Measurements from ENCODE around the gene PDLIM5. TPM values are rescaled to one million over a fixed set of nuclear protein-coding genes. Genes with fewer than 3 reads are reported as not detected.
"Not testable (repeated sequence)": the region's sequence is repeated elsewhere in the genome, so short reads cannot be mapped to it uniquely, and the experiment has no call there.

Gene PDLIM5
- total RNA-seq, 1 donor from 2014 or later = 112 TPM

- DNase-seq = no peak
Observed at GRCh38 chr4:94654714-94655113, 203.0 kb downstream of the PDLIM5 start.

GRCh38 chr4:94660614-94661013, 208.9 kb downstream of the PDLIM5 start:
- no peak for DNase-seq

GRCh38 chr4:94665021-94665420, 213.3 kb downstream of the PDLIM5 start:
- not testable (repeated sequence) for DNase-seq

GRCh38 chr4:94665500-94666404, 214.0 kb downstream of the PDLIM5 start:
- no peak for DNase-seq

GRCh38 chr4:94668724-94669123, 217.0 kb downstream of the PDLIM5 start:
- no peak for DNase-seq

- DNase-seq = peak; percentile 17
Observed at GRCh38 chr4:94669672-94670664, 218.2 kb downstream of the PDLIM5 start.

- no peak for DNase-seq
Observed at GRCh38 chr4:94671113-94671512, 219.4 kb downstream of the PDLIM5 start.

GRCh38 chr4:94673961-94674360, 222.2 kb downstream of the PDLIM5 start:
- DNase-seq = no peak

- DNase-seq = no peak
Observed at GRCh38 chr4:94676970-94677369, 225.2 kb downstream of the PDLIM5 start.

GRCh38 chr4:94678896-94679295, 227.2 kb downstream of the PDLIM5 start:
- DNase-seq = no peak

GRCh38 chr4:94680176-94680862, 228.6 kb downstream of the PDLIM5 start:
- DNase-seq = no peak

- no peak for DNase-seq
Observed at GRCh38 chr4:94686086-94686485, 234.3 kb downstream of the PDLIM5 start.

- DNase-seq = no peak
Observed at GRCh38 chr4:94689155-94689860, 237.6 kb downstream of the PDLIM5 start.

GRCh38 chr4:94690851-94691254, 239.1 kb downstream of the PDLIM5 start:
- no peak for DNase-seq

- DNase-seq = no peak
Observed at GRCh38 chr4:94691552-94691951, 239.8 kb downstream of the PDLIM5 start.

- no peak for DNase-seq
Observed at GRCh38 chr4:94695384-94695783, 243.6 kb downstream of the PDLIM5 start.

GRCh38 chr4:94698187-94698586, 246.4 kb downstream of the PDLIM5 start:
- no peak for DNase-seq

GRCh38 chr4:94700298-94700697, 248.6 kb downstream of the PDLIM5 start:
- no peak for DNase-seq

- no peak for DNase-seq
Observed at GRCh38 chr4:94701631-94702300, 250.0 kb downstream of the PDLIM5 start.

- DNase-seq = no peak
Observed at GRCh38 chr4:94711635-94712034, 259.9 kb downstream of the PDLIM5 start.

Measured in dermis blood vessel endothelial cell (primary cell).